SU-DHL-6 (cell line): ENCODE data around the gene TULP4.

Source experiments
- H2AFZ ChIP-seq: fragments of 200-600 bp; sonication (generic); 2 replicates; pipeline ENCODE4 v1.6.1; 2014; ENCODE audit warnings: low read depth, mild to moderate bottlenecking, moderate library complexity, mixed read lengths, antibody characterized with exemption, low read length; ENCODE audit not compliant: severe bottlenecking
- H3F3A ChIP-seq: fragments of 200-600 bp; shearing (Covaris generic); 2 replicates; pipeline ENCODE4 v1.6.0; 2016; ENCODE audit warnings: antibody characterized with exemption, mild to moderate bottlenecking; ENCODE audit not compliant: insufficient read depth
- H3K27ac ChIP-seq: fragments of 200-600 bp; sonication (generic); 2 replicates; pipeline ENCODE4 v1.5.1; 2016; ENCODE audit warnings: low read depth, mild to moderate bottlenecking, low read length, moderate library complexity, mixed read lengths
- H3K27me3 ChIP-seq: fragments of 200-600 bp; sonication (generic), shearing (Covaris generic); 2 replicates; pipeline ENCODE4 v1.6.0; 2014; ENCODE audit warnings: mild to moderate bottlenecking, low read length
- H3K36me3 ChIP-seq: fragments of 200-600 bp; sonication (generic); 2 replicates; pipeline ENCODE4 v1.6.1; 2014; ENCODE audit warnings: mild to moderate bottlenecking, low read length, mixed read lengths
- H3K4me2 ChIP-seq: fragments of 300-600, 200-600 bp; shearing (Covaris generic), sonication (generic); 2 replicates; pipeline ENCODE4 v1.6.0; 2014; ENCODE audit warnings: low read length, low read depth, mild to moderate bottlenecking; ENCODE audit not compliant: poor library complexity, severe bottlenecking
- H3K4me3 ChIP-seq: fragments of 200-600 bp; sonication (generic); 2 replicates; pipeline ENCODE4 v1.5.1; 2014; ENCODE audit warnings: antibody characterized with exemption, low read length, mild to moderate bottlenecking, mixed read lengths; ENCODE audit not compliant: insufficient read depth, poor library complexity, severe bottlenecking
- H3K79me2 ChIP-seq: fragments of 200-600 bp; sonication (generic); 2 replicates; pipeline ENCODE4 v1.6.1; 2014; ENCODE audit warnings: mild to moderate bottlenecking, low read length, moderate library complexity; ENCODE audit not compliant: insufficient read depth
- H3K9ac ChIP-seq: fragments of 200-600 bp; sonication (generic); 2 replicates; pipeline ENCODE4 v1.7.0; 2014; ENCODE audit warnings: mild to moderate bottlenecking, low read length
- H3K9me2 ChIP-seq: fragments of 200-600 bp; sonication (generic); replicated peaks from 2 replicates; pipeline ENCODE4 v1.6.1; 2014; ENCODE audit warnings: low read length; ENCODE audit not compliant: insufficient read depth
- H3K9me3 ChIP-seq: fragments of 200-600 bp; sonication (generic); 2 replicates; pipeline ENCODE4 v1.6.1; 2014; ENCODE audit warnings: low read length, mixed read lengths; ENCODE audit not compliant: insufficient read depth
- H4K20me1 ChIP-seq: fragments of 200-600 bp; sonication (generic); 2 replicates; pipeline ENCODE4 v1.6.1; 2014; ENCODE audit warnings: low read depth, mild to moderate bottlenecking, antibody characterized with exemption, low read length, moderate library complexity, mixed read lengths
- CTCF ChIP-seq: fragments of 200-600 bp; sonication (generic); IDR thresholded peaks from one replicate; pipeline ENCODE4 v1.5.1; 2017; ENCODE audit warnings: antibody characterized with exemption, mild to moderate bottlenecking, low read length, moderate library complexity; ENCODE audit not compliant: insufficient read depth, poor library complexity, severe bottlenecking
- EZH2phosphoT487 ChIP-seq: fragments of 200-600 bp; sonication (generic), shearing (Covaris generic); conservative IDR thresholded peaks from 2 replicates; pipeline ENCODE4 v1.6.1; 2018; ENCODE audit warnings: mild to moderate bottlenecking, antibody characterized with exemption, low read length, moderate library complexity, mixed read lengths

Gene TULP4

GRCh38 chr6:158505194-158505593 lies 192.9 kb downstream of the TULP4 start:
- no peaks in the 10 kb centered on the region for H3K9me2 ChIP-seq
- no peak overlapping the region for H2AFZ ChIP-seq
- H4K20me1 ChIP-seq: no peaks in the 10 kb centered on the region
- H3K36me3 ChIP-seq: 0 out of 2 replicates have a peak, but pooled peaks cover 3% of the 10 kb centered on the region
- H3F3A ChIP-seq: no peaks in the 10 kb centered on the region
- H3K27ac ChIP-seq: no peak overlapping the region
- H3K4me2 ChIP-seq: no peak overlapping the region
- H3K27me3 ChIP-seq: no peaks in the 10 kb centered on the region
- no peak for TF ChIP-seq CTCF
- TF ChIP-seq EZH2phosphoT487: no peak
- H3K9ac ChIP-seq: no peak overlapping the region
- H3K9me3 ChIP-seq: no peaks in the 10 kb centered on the region
- H3K4me3 ChIP-seq: no peak overlapping the region
- no peaks in the 10 kb centered on the region for H3K79me2 ChIP-seq

- no peaks in the 10 kb centered on the region for H3K9me3 ChIP-seq
- H3K27ac ChIP-seq: no peak overlapping the region
- no peak overlapping the region for H2AFZ ChIP-seq
- H3K79me2 ChIP-seq: no peaks in the 10 kb centered on the region
- H3K4me3 ChIP-seq: no peak overlapping the region
- H4K20me1 ChIP-seq: no peaks in the 10 kb centered on the region
- TF ChIP-seq EZH2phosphoT487: no peak
- no peak for TF ChIP-seq CTCF
- no peak overlapping the region for H3K9ac ChIP-seq
- H3K4me2 ChIP-seq: no peak overlapping the region
- no peaks in the 10 kb centered on the region for H3F3A ChIP-seq
- H3K9me2 ChIP-seq: no peaks in the 10 kb centered on the region
- H3K27me3 ChIP-seq: no peaks in the 10 kb centered on the region
- H3K36me3 ChIP-seq: 0 out of 2 replicates have a peak, but pooled peaks cover 3% of the 10 kb centered on the region
Measured at GRCh38 chr6:158506601-158507000, 194.3 kb downstream of the TULP4 start.

- Histone ChIP-seq H3K4me3 (no peak overlapping the region), H3K27me3 (no peaks in the 10 kb centered on the region), H3K27ac (no peak overlapping the region), H3K9ac (no peak overlapping the region), H2AFZ (no peak overlapping the region), H3K79me2 (no peaks in the 10 kb centered on the region), H4K20me1 (no peaks in the 10 kb centered on the region), H3K9me2 (no peaks in the 10 kb centered on the region), H3F3A (no peaks in the 10 kb centered on the region), H3K36me3 (0 out of 2 replicates have a peak, but pooled peaks cover 3% of the 10 kb centered on the region), H3K4me2 (no peak overlapping the region), H3K9me3 (no peaks in the 10 kb centered on the region)
- TF ChIP-seq EZH2phosphoT487: no peak
- no peak for TF ChIP-seq CTCF
Measured at GRCh38 chr6:158507174-158507573, 194.9 kb downstream of the TULP4 start.
